Esophagus squamous epithelium (tissue), 5 donors: Measurements from ENCODE around the gene CAMTA1. TPM values are rescaled to one million over a fixed set of nuclear protein-coding genes. Genes with fewer than 3 reads are reported as not detected.

Source experiments
- DNase-seq: peaks from one replicate; lab custom pipeline; 2025; lab: John Stamatoyannopoulos, UW
- H3K27ac ChIP-seq, 4 donors: fragments of 200-600 bp; sonication (generic); one replicate each; pipeline ENCODE4 v1.5.1; 2016 to 2019; ENCODE audit warnings: mild to moderate bottlenecking in 1 of 4
- H3K27me3 ChIP-seq, 4 donors: fragments of 200-600 bp; sonication (generic); 1 replicate in 3 of 4; 2 replicates in 1 of 4; pipeline versions ENCODE4 v1.5.1 to v1.6.0; 2017 to 2021; ENCODE audit warnings: antibody characterized with exemption in 1 of 4
- H3K36me3 ChIP-seq, 3 donors: fragments of 200-600 bp; sonication (generic); one replicate each; pipeline ENCODE4 v1.5.1; 2016 to 2019
- H3K4me1 ChIP-seq, 3 donors: fragments of 200-600 bp; sonication (generic); one replicate each; pipeline ENCODE4 v1.5.1; 2017 to 2019
- H3K4me3 ChIP-seq, 4 donors: fragments of 200-600 bp; sonication (generic); 1 replicate in 3 of 4; 2 replicates in 1 of 4; pipeline ENCODE4 v1.5.1; 2016 to 2019; ENCODE audit warnings: mild to moderate bottlenecking in 2 of 4, moderate library complexity in 1 of 4
- H3K9me3 ChIP-seq, 3 donors: fragments of 200-600 bp; sonication (generic); one replicate each; pipeline ENCODE4 v1.5.1; 2016 to 2019
- POLR2A ChIP-seq, 4 donors: fragments of 450-650 bp; IDR thresholded peaks; one replicate each; pipeline ENCODE4 v1.6.1; 2017; ENCODE audit warnings: antibody characterized with exemption in 4 of 4, mild to moderate bottlenecking in 4 of 4, moderate library complexity in 3 of 4
- WGBS, 2 donors: methylation state at CpG; one replicate each; pipeline ENCODE4 v1.1.5; 2018; 5-methylcytosine and 5-hydroxymethylcytosine counted together
- intact Hi-C: fragments of 100-400 bp; cut with DNase I; formaldehyde crosslinking; loops from one replicate; pipeline ENCODE4 v1.15.0; 2022
- total RNA-seq, 4 donors: library from RNA; depleted of rRNA; stranded (reverse); fragments of >200 nt; gene quantifications; one replicate each; pipeline ENCODE4 v1.1.0, GENCODE V29; 2016
- TF ChIP-seq, protein P1 (sequence below), 6 experiments: fragments of 450-650 bp in 4 of 6; fragments of 200-600 bp in 2 of 6; sonication (generic) in 2 of 6; IDR thresholded peaks; one replicate each; pipeline ENCODE4 v1.5.1; 2016 to 2019; ENCODE audit warnings: antibody characterized with exemption in 6 of 6, mild to moderate bottlenecking in 4 of 6, moderate library complexity in 4 of 6
- donor health status: DM: yes; HTN: yes; CAD: no.

Gene CAMTA1
- total RNA-seq, 4 donors from 2014 or later, result 31.3 to 77.4 (median 45.9) TPM

DNA sequence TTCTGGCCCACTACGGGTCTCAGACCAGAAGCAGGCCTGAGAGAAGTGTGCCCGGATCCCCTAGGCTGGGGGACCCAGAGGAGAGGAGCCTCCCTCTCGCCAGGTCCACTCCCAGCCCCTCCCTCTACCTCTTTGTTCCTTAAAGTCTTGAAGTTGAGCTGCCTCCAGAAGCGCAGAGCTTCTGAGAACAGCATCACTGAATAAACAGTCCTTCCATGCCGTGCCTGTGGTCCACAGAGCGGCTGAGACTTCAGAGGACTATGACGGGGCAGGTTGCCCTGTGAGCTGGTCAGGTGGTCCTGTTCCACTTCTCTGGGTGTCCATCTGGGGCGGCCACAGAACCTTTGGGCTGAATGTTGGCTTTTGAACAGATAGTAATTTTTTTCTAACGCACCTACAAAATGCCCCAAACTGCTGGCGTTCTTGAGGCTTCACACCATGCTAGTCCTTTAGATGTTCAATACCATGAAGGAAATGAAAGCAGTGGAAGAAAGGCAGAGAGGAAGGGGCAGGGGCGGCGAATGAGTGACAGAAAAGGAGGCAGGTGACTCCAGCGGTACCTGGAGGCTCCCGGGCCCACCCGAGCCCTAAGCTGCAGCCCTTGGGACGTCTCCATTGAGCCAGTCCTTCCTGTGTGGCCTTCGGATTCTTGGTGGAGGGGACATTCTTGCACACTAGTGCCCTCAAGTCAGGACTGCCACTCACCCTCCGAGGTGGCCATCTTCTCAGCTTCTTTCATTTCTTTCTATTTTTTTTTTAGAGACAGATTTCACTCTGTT lies 746.5 kb downstream of the CAMTA1 start:
- H3K9me3 ChIP-seq, result no peaks in the 10 kb centered on the region
- DNase-seq, result no peak
- H3K27ac ChIP-seq, result no peak overlapping the region
- WGBS, 2 donors, result 74 to 93% methylated on average over 7 to 11 of the region's 18 CpGs
- H3K4me1 ChIP-seq, result peaks cover 0 to 12% (median 8%) of the 10 kb centered on the region in 3 donors
- no peak overlapping the region for H3K4me3 ChIP-seq
- peaks cover 0 to 29% (median 0%) of the 10 kb centered on the region in 4 donors for H3K27me3 ChIP-seq
- intact Hi-C loops, result no loop called here
- H3K36me3 ChIP-seq, result no peaks in the 10 kb centered on the region
- no peak for TF ChIP-seq POLR2A (IDR thresholded peaks at IDR 0.05)
- TF ChIP-seq, protein P1, sequence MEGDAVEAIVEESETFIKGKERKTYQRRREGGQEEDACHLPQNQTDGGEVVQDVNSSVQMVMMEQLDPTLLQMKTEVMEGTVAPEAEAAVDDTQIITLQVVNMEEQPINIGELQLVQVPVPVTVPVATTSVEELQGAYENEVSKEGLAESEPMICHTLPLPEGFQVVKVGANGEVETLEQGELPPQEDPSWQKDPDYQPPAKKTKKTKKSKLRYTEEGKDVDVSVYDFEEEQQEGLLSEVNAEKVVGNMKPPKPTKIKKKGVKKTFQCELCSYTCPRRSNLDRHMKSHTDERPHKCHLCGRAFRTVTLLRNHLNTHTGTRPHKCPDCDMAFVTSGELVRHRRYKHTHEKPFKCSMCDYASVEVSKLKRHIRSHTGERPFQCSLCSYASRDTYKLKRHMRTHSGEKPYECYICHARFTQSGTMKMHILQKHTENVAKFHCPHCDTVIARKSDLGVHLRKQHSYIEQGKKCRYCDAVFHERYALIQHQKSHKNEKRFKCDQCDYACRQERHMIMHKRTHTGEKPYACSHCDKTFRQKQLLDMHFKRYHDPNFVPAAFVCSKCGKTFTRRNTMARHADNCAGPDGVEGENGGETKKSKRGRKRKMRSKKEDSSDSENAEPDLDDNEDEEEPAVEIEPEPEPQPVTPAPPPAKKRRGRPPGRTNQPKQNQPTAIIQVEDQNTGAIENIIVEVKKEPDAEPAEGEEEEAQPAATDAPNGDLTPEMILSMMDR (IDR thresholded peaks at IDR 0.05), result no peak

DNA sequence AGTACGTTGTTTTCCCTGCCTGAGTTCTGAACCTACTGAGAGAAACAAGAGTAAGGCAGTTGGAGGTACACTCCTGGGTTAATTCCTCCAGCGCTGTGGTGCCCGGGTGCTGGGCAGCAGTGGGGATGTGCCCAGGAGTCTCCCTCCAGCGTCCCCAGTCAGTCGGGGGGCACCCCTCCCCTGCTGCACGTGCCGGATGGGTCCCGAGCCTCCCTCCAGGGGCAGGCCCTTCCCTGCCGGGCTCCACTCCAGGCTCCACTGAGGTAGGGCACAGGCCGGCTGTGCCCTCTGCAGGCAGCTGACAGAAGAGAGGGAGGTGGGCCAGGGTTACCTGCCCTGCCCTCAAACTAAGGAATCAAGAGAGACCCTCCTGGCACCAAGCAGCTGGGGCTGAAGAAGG lies 747.8 kb downstream of the CAMTA1 start:
- no peaks in the 10 kb centered on the region for H3K9me3 ChIP-seq
- TF ChIP-seq, protein P1 (IDR thresholded peaks at IDR 0.05), result no peak
- no peak for TF ChIP-seq POLR2A (IDR thresholded peaks at IDR 0.05)
- H3K4me1 ChIP-seq, result peaks cover 0 to 12% (median 8%) of the 10 kb centered on the region in 3 donors
- H3K4me3 ChIP-seq, result no peak overlapping the region
- H3K36me3 ChIP-seq, result no peaks in the 10 kb centered on the region
- WGBS, 2 donors, result 78 to 96% methylated on average over 1 to 3 of the region's 10 CpGs
- DNase-seq, result no peak
- H3K27ac ChIP-seq, result no peak overlapping the region
- peaks cover 0 to 37% (median 0%) of the 10 kb centered on the region in 4 donors for H3K27me3 ChIP-seq
- intact Hi-C loops, result no loop called here

DNA sequence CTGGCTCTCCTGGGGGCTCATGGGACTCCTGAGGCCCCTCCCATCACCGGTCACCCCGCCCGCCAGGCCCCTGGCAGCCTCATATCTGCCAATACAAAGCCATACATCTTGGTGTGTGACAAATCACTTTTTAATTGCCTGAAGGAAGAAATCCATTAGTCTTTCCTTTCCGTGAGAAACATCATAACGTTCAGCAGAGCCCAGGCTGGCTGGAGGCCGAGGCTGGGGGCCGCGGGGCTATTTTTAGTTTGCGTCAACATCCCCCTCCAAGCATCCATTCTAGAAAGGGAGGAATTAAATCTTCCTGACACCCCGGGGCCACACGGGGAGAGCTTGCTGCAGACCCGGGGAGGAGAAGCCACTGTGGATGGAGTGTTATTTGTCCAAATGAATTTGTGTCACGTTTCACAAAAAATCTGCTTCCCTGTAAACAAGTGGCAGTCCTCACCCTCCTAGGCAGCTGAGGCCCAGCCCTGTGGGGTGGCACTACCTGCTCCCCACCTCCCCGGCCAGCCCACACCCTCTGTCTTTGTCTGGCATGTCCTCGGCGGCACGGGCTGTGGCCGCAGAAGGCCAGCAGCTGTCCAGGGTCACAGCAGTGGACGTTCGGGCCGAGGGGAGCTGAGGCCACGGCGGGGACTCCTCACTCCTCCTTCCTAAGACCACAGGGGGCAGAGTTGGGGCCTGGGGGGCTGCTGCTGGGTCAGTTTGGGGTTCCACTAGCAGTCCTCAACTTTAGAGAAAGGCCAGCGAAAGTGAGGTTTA lies 749.0 kb downstream of the CAMTA1 start:
- no peak for TF ChIP-seq POLR2A (IDR thresholded peaks at IDR 0.05)
- TF ChIP-seq, protein P1 (IDR thresholded peaks at IDR 0.05), result no peak
- 8 to 16% methylated on average over 11 to 14 of the region's 24 CpGs for WGBS, 2 donors
- peaks cover 0 to 12% (median 8%) of the 10 kb centered on the region in 3 donors for H3K4me1 ChIP-seq
- H3K36me3 ChIP-seq, result no peaks in the 10 kb centered on the region
- DNase-seq, result no peak
- peaks cover 0 to 35% (median 0%) of the 10 kb centered on the region in 4 donors for H3K27me3 ChIP-seq
- no peaks in the 10 kb centered on the region for H3K9me3 ChIP-seq
- no peak overlapping the region for H3K4me3 ChIP-seq
- H3K27ac ChIP-seq, result no peak overlapping the region
- intact Hi-C loops, result no loop called here

DNA sequence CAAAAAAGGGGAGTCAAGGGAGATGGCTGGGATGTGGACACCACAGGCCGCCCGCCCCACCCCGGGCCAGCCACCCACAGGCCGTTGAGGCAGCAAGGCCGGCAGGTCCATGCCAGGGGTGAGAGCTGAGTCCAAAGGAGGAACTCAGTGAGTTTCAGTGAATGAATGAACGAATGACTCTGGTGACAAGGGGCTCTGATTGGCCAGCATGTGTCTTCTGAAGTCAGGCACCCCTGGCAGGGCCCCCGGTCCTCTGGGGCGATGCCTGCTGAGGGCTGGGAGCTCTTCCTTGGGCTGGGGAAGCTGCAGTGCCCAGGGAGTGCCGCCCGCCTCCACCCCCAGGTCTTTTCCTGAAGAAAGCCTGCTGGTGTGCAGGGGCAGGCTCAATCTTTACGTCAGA lies 749.8 kb downstream of the CAMTA1 start:
- no peak overlapping the region for H3K4me3 ChIP-seq
- peaks cover 0 to 12% (median 8%) of the 10 kb centered on the region in 3 donors for H3K4me1 ChIP-seq
- intact Hi-C loops, result no loop called here
- peaks cover 0 to 27% (median 0%) of the 10 kb centered on the region in 4 donors for H3K27me3 ChIP-seq
- H3K36me3 ChIP-seq, result no peaks in the 10 kb centered on the region
- no peak for TF ChIP-seq POLR2A (IDR thresholded peaks at IDR 0.05)
- 82 to 87% methylated on average over 2 to 11 of the region's 11 CpGs for WGBS, 2 donors
- H3K27ac ChIP-seq, result no peak overlapping the region
- no peak for DNase-seq
- H3K9me3 ChIP-seq, result no peaks in the 10 kb centered on the region

DNA sequence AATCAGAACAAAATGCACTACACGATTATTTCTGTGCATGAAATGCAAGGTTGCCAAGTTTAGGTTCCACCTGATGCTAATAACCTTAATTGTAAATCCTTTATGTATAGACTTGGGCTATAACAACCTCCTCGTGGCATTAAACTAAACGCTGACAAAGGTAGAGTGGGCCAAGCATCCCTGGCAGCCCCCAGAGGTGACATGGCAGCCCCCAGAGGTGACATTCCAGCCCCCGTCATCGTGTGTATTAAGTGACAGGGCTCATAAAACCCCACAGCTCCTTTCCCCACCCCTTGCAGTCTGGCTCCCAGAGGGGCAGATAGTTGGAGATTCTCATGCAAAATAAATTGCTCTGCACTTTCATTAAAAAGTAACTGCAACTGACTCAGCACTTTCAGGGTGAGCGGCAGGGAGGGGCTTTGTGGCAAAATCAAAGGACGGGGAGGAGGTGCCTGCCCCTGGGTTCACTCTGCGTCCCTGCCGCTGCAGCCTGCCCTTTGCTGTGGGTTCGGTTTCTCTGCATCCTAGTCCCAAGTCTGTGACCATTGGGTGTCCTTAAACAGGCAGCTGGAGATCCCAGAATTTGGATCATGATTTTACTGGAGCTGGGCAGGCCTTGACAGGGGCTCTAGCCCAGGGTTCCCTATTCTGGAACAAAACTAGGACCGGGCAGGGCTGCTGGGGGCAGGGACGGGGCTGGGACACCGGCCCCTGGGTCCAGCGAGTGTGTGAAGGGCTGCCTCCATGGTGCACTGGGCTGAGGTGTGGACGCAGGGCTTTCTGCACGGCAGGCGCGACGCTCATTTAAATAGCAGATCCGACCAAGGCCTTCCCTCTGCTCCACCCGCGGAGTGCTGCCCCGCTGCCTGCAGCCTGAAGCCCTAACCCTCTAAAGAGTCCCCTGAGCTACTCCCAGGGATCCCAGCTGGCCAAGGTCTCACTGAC lies 751.0 kb downstream of the CAMTA1 start:
- intact Hi-C loops, result no loop called here
- 43 to 56% methylated on average over 3 to 10 of the region's 23 CpGs for WGBS, 2 donors

More for the DNA sequence above, 751.0 kb downstream of the CAMTA1 start:
- peaks cover 0 to 12% (median 8%) of the 10 kb centered on the region in 3 donors for H3K4me1 ChIP-seq
- peaks cover 0 to 27% (median 0%) of the 10 kb centered on the region in 4 donors for H3K27me3 ChIP-seq
- no peaks in the 10 kb centered on the region for H3K9me3 ChIP-seq
- TF ChIP-seq POLR2A (IDR thresholded peaks at IDR 0.05), result no peak
- TF ChIP-seq, protein P1 (IDR thresholded peaks at IDR 0.05), result no peak
- no peak overlapping the region for H3K4me3 ChIP-seq
- DNase-seq, result no peak
- H3K27ac ChIP-seq, result no peak overlapping the region
- no peaks in the 10 kb centered on the region for H3K36me3 ChIP-seq
